OCI-LY7 (cell line): ENCODE data around the gene GLIS1. TPM values are rescaled to one million over a fixed set of nuclear protein-coding genes. Genes with fewer than 3 reads are reported as not detected.

Source experiments
- BruUV-seq: library from RNA; stranded (reverse); fragments of 400-500 nt; replicated peaks from 2 replicates; lab custom pipeline; 2021; lab: Mats Ljungman, UMichigan
- CTCF ChIA-PET: fragments of 300-600 bp; sonication (Branson Sonifier 250); formaldehyde crosslinking; loops from one replicate; lab custom pipeline; 2022; ENCODE audit warnings: antibody characterized with exemption; ENCODE audit not compliant: unreplicated experiment; lab: Charles Lee
- POLR2A ChIA-PET: fragments of 300-600 bp; sonication (Branson Sonifier 250); formaldehyde crosslinking; loops from one replicate; lab custom pipeline; 2022; ENCODE audit warnings: antibody characterized with exemption; lab: Charles Lee
- DNase-seq: peaks from one replicate; pipeline ENCODE4 v3.0.0-alpha.2; 2015; ENCODE audit warnings: low spot score
- H2AFZ ChIP-seq: fragments of 200-600 bp; sonication (generic), shearing (Covaris generic); 2 replicates; pipeline ENCODE4 v1.6.1; 2014; ENCODE audit warnings: mild to moderate bottlenecking, antibody characterized with exemption, low read length, moderate library complexity
- H3K27ac ChIP-seq: fragments of 200-600 bp; sonication (generic); 2 replicates; pipeline ENCODE4 v1.5.1; 2014; ENCODE audit warnings: mixed run types, low read depth, mild to moderate bottlenecking, moderate library complexity, low read length, inconsistent platforms; ENCODE audit not compliant: poor library complexity, severe bottlenecking
- H3K36me3 ChIP-seq: fragments of 200-600 bp; sonication (generic); 2 replicates; pipeline ENCODE4 v1.6.1; 2014; ENCODE audit warnings: mild to moderate bottlenecking, antibody characterized with exemption, low read length, moderate library complexity, mixed read lengths; ENCODE audit not compliant: insufficient read depth
- H3K4me1 ChIP-seq: fragments of 200-600 bp; sonication (generic); 2 replicates; pipeline ENCODE4 v1.5.1; 2014; ENCODE audit warnings: mild to moderate bottlenecking, low read length; ENCODE audit not compliant: insufficient read depth, poor library complexity, severe bottlenecking
- H3K4me2 ChIP-seq: fragments of 200-600 bp; sonication (generic); 2 replicates; pipeline ENCODE4 v1.6.1; 2014; ENCODE audit warnings: mild to moderate bottlenecking, low read length
- H3K4me3 ChIP-seq: fragments of 200-600 bp; sonication (generic); 2 replicates; pipeline ENCODE4 v1.5.1; 2014; ENCODE audit warnings: mild to moderate bottlenecking, low read depth, low read length; ENCODE audit not compliant: poor library complexity, severe bottlenecking
- H3K79me2 ChIP-seq: fragments of 200-600 bp; sonication (generic); 2 replicates; pipeline ENCODE4 v1.6.1; 2016; ENCODE audit warnings: low read depth, mild to moderate bottlenecking, low read length, moderate library complexity, mixed read lengths; ENCODE audit not compliant: insufficient read depth
- H3K9me2 ChIP-seq: fragments of 200-600 bp; sonication (generic); 2 replicates; pipeline ENCODE4 v1.6.1; 2016; ENCODE audit warnings: mild to moderate bottlenecking, low read length, mixed read lengths; ENCODE audit not compliant: insufficient read depth
- H3K9me3 ChIP-seq: fragments of 200-600 bp; sonication (generic); 2 replicates; pipeline ENCODE4 v1.6.1; 2014; ENCODE audit warnings: mild to moderate bottlenecking, mixed run types, low read length, mixed read lengths
- H4K20me1 ChIP-seq: fragments of 200-600 bp; sonication (generic); 2 replicates; pipeline ENCODE4 v1.6.1; 2014; ENCODE audit warnings: mild to moderate bottlenecking, antibody characterized with exemption, low read length, moderate library complexity, mixed read lengths; ENCODE audit not compliant: insufficient read depth
- CTCF ChIP-seq: fragments of 200-600 bp; sonication (generic); conservative IDR thresholded peaks from 2 replicates; pipeline ENCODE4 v1.5.1; 2014; ENCODE audit warnings: mild to moderate bottlenecking, antibody characterized with exemption, low read length, moderate library complexity, mixed read lengths
- EZH2phosphoT487 ChIP-seq: fragments of 200-600 bp; sonication (generic); IDR thresholded peaks from 2 replicates; pipeline ENCODE4 v1.6.1; 2018; ENCODE audit warnings: low read depth, borderline replicate concordance, mild to moderate bottlenecking, mixed run types, antibody characterized with exemption, low read length, moderate library complexity, mixed read lengths
- intact Hi-C: fragments of 100-400 bp; cut with micrococcal nuclease; formaldehyde crosslinking; loops from one replicate; pipeline ENCODE4 v1.10.0; 2022; ENCODE audit not compliant: unreplicated experiment
- total RNA-seq, 2 experiments: library from RNA; depleted of rRNA in 1 of 2; stranded (reverse); fragments of >200 nt in 1 of 2; shearing (Covaris generic) in 1 of 2; gene quantifications; 2 replicates each; pipeline ENCODE4 v1.2.3, GENCODE V29; 2014 to 2022

The GLIS1 gene
- total RNA-seq, 2 experiments from 2014 or later, result not detected

GRCh38 chr1:53669621-53670191 is 69.3 kb downstream of the GLIS1 start:
- H3K79me2 ChIP-seq, result no peaks in the 10 kb centered on the region
- no peaks in the 10 kb centered on the region for H3K9me2 ChIP-seq
- no peaks in the 10 kb centered on the region for H3K36me3 ChIP-seq
- no peak overlapping the region for H2AFZ ChIP-seq
- no peaks in the 10 kb centered on the region for H3K4me1 ChIP-seq
- no peak overlapping the region for H3K4me3 ChIP-seq
- no peaks in the 10 kb centered on the region for H3K9me3 ChIP-seq
- no peak for DNase-seq
- intact Hi-C loops, result no loop called here
- H3K27ac ChIP-seq, result no peak overlapping the region
- BruUV-seq, result no TSS peak
- ChIA-PET POLR2A (no interaction called here), CTCF (no interaction called here)
- H4K20me1 ChIP-seq, result no peaks in the 10 kb centered on the region
- H3K4me2 ChIP-seq, result no peak overlapping the region
- TF ChIP-seq CTCF (no peak), EZH2phosphoT487 (no peak)

GRCh38 chr1:53666566-53666965 is 72.4 kb downstream of the GLIS1 start:
- CTCF ChIA-PET, result no interaction called here
- POLR2A ChIA-PET, result no interaction called here
- Histone ChIP-seq H3K4me2 (no peak overlapping the region), H3K79me2 (no peaks in the 10 kb centered on the region), H4K20me1 (no peaks in the 10 kb centered on the region), H2AFZ (no peak overlapping the region), H3K4me1 (no peaks in the 10 kb centered on the region), H3K36me3 (no peaks in the 10 kb centered on the region), H3K9me2 (no peaks in the 10 kb centered on the region), H3K4me3 (no peak overlapping the region), H3K9me3 (no peaks in the 10 kb centered on the region), H3K27ac (no peak overlapping the region)
- DNase-seq, result no peak
- BruUV-seq, result no TSS peak
- no peak for TF ChIP-seq CTCF
- no peak for TF ChIP-seq EZH2phosphoT487
- intact Hi-C loops, result no loop called here

GRCh38 chr1:53665996-53666395 is 73.0 kb downstream of the GLIS1 start:
- no peak for TF ChIP-seq EZH2phosphoT487
- TF ChIP-seq CTCF, result no peak
- intact Hi-C loops, result no loop called here
- H3K79me2 ChIP-seq, result no peaks in the 10 kb centered on the region
- no peaks in the 10 kb centered on the region for H3K36me3 ChIP-seq
- CTCF ChIA-PET, result no interaction called here
- no TSS peak for BruUV-seq
- no peak overlapping the region for H3K4me3 ChIP-seq
- no peak overlapping the region for H3K27ac ChIP-seq
- no peaks in the 10 kb centered on the region for H4K20me1 ChIP-seq
- H3K4me2 ChIP-seq, result no peak overlapping the region
- H3K9me3 ChIP-seq, result no peaks in the 10 kb centered on the region
- no peaks in the 10 kb centered on the region for H3K4me1 ChIP-seq
- no peaks in the 10 kb centered on the region for H3K9me2 ChIP-seq
- DNase-seq, result no peak
- no peak overlapping the region for H2AFZ ChIP-seq
- POLR2A ChIA-PET, result no interaction called here
